CD4-positive, alpha-beta memory T cell (primary cell): Measurements from ENCODE around the gene RASGRP1. TPM values are rescaled to one million over a fixed set of nuclear protein-coding genes. Genes with fewer than 3 reads are reported as not detected.

Source experiments
- CTCF ChIA-PET: fragments of 350-600 bp; sonication (Branson Sonifier 250); formaldehyde crosslinking; loops from one replicate; lab custom pipeline; 2021; ENCODE audit warnings: inconsistent platforms; ENCODE audit not compliant: partially characterized antibody; lab: Charles Lee
- POLR2A ChIA-PET: fragments of 350-600 bp; sonication (Branson Sonifier 250); formaldehyde crosslinking; loops from one replicate; lab custom pipeline; 2021; ENCODE audit not compliant: partially characterized antibody; lab: Charles Lee
- DNase-seq, 5 donors: peaks; one replicate each; pipeline versions ENCODE4 v3.0.0 to v3.0.0-alpha.2; 2020 to 2022; ENCODE audit warnings: mixed read lengths in 1 of 5
- H3K27ac ChIP-seq: one replicate; pipeline ENCODE4 v1.7.0; 2013; ENCODE audit warnings: low read depth, low read length
- H3K27me3 ChIP-seq: 2 replicates; pipeline ENCODE4 v1.7.0; 2013; ENCODE audit warnings: mild to moderate bottlenecking, low read length, moderate library complexity; ENCODE audit not compliant: insufficient read depth
- H3K36me3 ChIP-seq: 2 replicates; pipeline ENCODE4 v1.7.0; 2013; ENCODE audit warnings: mild to moderate bottlenecking, low read length, moderate library complexity; ENCODE audit not compliant: insufficient read depth
- H3K4me1 ChIP-seq: 2 replicates; pipeline ENCODE4 v1.7.0; 2013; ENCODE audit warnings: mild to moderate bottlenecking, low read length, moderate library complexity; ENCODE audit not compliant: insufficient read depth
- H3K4me3 ChIP-seq, 2 donors: one replicate each; pipeline ENCODE4 v1.7.0; 2013; ENCODE audit warnings: low read length in 2 of 2, mild to moderate bottlenecking in 1 of 2
- H3K9me3 ChIP-seq, 2 donors: one replicate each; pipeline ENCODE4 v1.7.0; 2013; ENCODE audit warnings: low read length in 2 of 2, control low read depth in 1 of 2; ENCODE audit not compliant: control insufficient read depth in 1 of 2
- H3K27ac Mint-ChIP-seq, 7 donors: one replicate each; pipeline ENCODE4 v1.8.0; 2020 to 2021; ENCODE audit warnings: mixed read lengths in 7 of 7, mild to moderate bottlenecking in 6 of 7, inconsistent platforms in 3 of 7, moderate library complexity in 3 of 7
- H3K27me3 Mint-ChIP-seq, 2 donors: one replicate each; pipeline ENCODE4 v1.8.0; 2020 to 2021; ENCODE audit warnings: mixed read lengths in 2 of 2
- H3K36me3 Mint-ChIP-seq, 2 donors: one replicate each; pipeline ENCODE4 v1.8.0; 2020 to 2021; ENCODE audit warnings: mixed read lengths in 2 of 2, inconsistent platforms in 1 of 2, mild to moderate bottlenecking in 1 of 2
- H3K4me1 Mint-ChIP-seq, 4 donors: one replicate each; pipeline ENCODE4 v1.8.0; 2020 to 2021; ENCODE audit warnings: mixed read lengths in 4 of 4, mild to moderate bottlenecking in 1 of 4
- H3K4me3 Mint-ChIP-seq, 8 donors: one replicate each; pipeline ENCODE4 v1.8.0; 2020 to 2021; ENCODE audit warnings: mixed read lengths in 8 of 8, mild to moderate bottlenecking in 7 of 8, moderate library complexity in 6 of 8, inconsistent platforms in 3 of 8
- H3K9me3 Mint-ChIP-seq, 8 donors: one replicate each; pipeline ENCODE4 v1.8.0; 2020 to 2021; ENCODE audit warnings: mixed read lengths in 8 of 8, mild to moderate bottlenecking in 5 of 8, inconsistent platforms in 3 of 8, moderate library complexity in 1 of 8
- intact Hi-C: fragments of 100-400 bp; cut with micrococcal nuclease; formaldehyde crosslinking; loops from one replicate; pipeline ENCODE4 v1.15.1; 2023
- polyA plus RNA-seq, 2 donors: library from polyadenylated mRNA; unstranded; fragments of 300-500 nt; fragmentation: Illumina TruSeq; gene quantifications; one replicate each; pipeline ENCODE4 v1.2.3, GENCODE V29; 2021
- total RNA-seq, 2 experiments: library from RNA; stranded (reverse); gene quantifications; one replicate each; pipeline ENCODE4 v1.2.3, GENCODE V29; 2021

RASGRP1 gene
- total and polyA plus RNA-seq, 4 experiments from 2014 or later, result 47.8 to 125 (median 104) TPM

GRCh38 chr15:38608682-38609081 lies 44.1 kb upstream of the RASGRP1 start:
- Mint-ChIP-seq H3K27ac (peak overlapping the region in 2 of 7 donors; percentile 50 to 54), H3K27me3 (no peaks in the 10 kb centered on the region), H3K4me3 (peak overlapping the region in 1 of 8 donors; percentile 49), H3K36me3 (no peaks in the 10 kb centered on the region), H3K4me1 (peaks cover 34 to 56% (median 52%) of the 10 kb centered on the region in 4 donors), H3K9me3 (peaks cover 0 to 2% (median 0%) of the 10 kb centered on the region in 8 donors)
- H3K9me3 ChIP-seq, result no peaks in the 10 kb centered on the region
- no peak overlapping the region for H3K4me3 ChIP-seq
- peaks cover 48% of the 10 kb centered on the region for H3K4me1 ChIP-seq
- intact Hi-C loops, result no loop called here
- H3K27me3 ChIP-seq, result no peaks in the 10 kb centered on the region
- POLR2A ChIA-PET, result interaction anchor here (1.0 to 1.4 kb wide), 2 partner anchors 45 to 64 kb away, joined by 4 read pairs; no protein-coding TSS in a partner anchor
- CTCF ChIA-PET, result interaction anchor here (1.9 to 5.4 kb wide), 2 partner anchors 44 to 45 kb away, joined by 5 to 27 read pairs; partner anchors contain the start of gene RASGRP1
- no peaks in the 10 kb centered on the region for H3K36me3 ChIP-seq
- H3K27ac ChIP-seq, result no peak overlapping the region
- DNase-seq, result no peak

GRCh38 chr15:38605744-38606143 lies 41.1 kb upstream of the RASGRP1 start:
- Histone ChIP-seq H3K36me3 (no peaks in the 10 kb centered on the region), H3K4me3 (no peak overlapping the region), H3K9me3 (no peaks in the 10 kb centered on the region), H3K27ac (no peak overlapping the region), H3K4me1 (peaks cover 21% of the 10 kb centered on the region), H3K27me3 (no peaks in the 10 kb centered on the region)
- Mint-ChIP-seq H3K27ac (no peak overlapping the region), H3K36me3 (no peaks in the 10 kb centered on the region), H3K4me1 (peaks cover 14 to 28% (median 24%) of the 10 kb centered on the region in 4 donors), H3K9me3 (peaks cover 0 to 2% (median 0%) of the 10 kb centered on the region in 8 donors), H3K27me3 (no peaks in the 10 kb centered on the region), H3K4me3 (no peak overlapping the region)
- CTCF ChIA-PET, result no interaction called here
- POLR2A ChIA-PET, result no interaction called here
- DNase-seq, result no peak
- intact Hi-C loops, result no loop called here

- no peak for DNase-seq
- Mint-ChIP-seq H3K36me3 (no peaks in the 10 kb centered on the region), H3K4me3 (no peak overlapping the region), H3K9me3 (peaks cover 0 to under 1% (median 0%) of the 10 kb centered on the region in 8 donors), H3K4me1 (peaks cover 3 to 7% (median 4%) of the 10 kb centered on the region in 4 donors), H3K27me3 (no peaks in the 10 kb centered on the region), H3K27ac (peak overlapping the region in 1 of 7 donors; percentile 2)
- Histone ChIP-seq H3K4me3 (no peak overlapping the region), H3K36me3 (no peaks in the 10 kb centered on the region), H3K4me1 (peaks cover under 1% of the 10 kb centered on the region), H3K27ac (no peak overlapping the region), H3K27me3 (no peaks in the 10 kb centered on the region), H3K9me3 (no peaks in the 10 kb centered on the region)
- ChIA-PET POLR2A (no interaction called here), CTCF (interaction anchor here (1.4 kb wide), 1 partner anchor 80 kb away, joined by 5 read pairs; no protein-coding TSS in a partner anchor)
- intact Hi-C loops, result no loop called here
These were observed 39.1 kb upstream of the RASGRP1 start for GRCh38 chr15:38603672-38604071.

GRCh38 chr15:38602910-38603670 lies 38.5 kb upstream of the RASGRP1 start:
- Mint-ChIP-seq H3K27me3 (no peaks in the 10 kb centered on the region), H3K27ac (no peak overlapping the region), H3K9me3 (no peaks in the 10 kb centered on the region), H3K36me3 (no peaks in the 10 kb centered on the region), H3K4me3 (no peak overlapping the region), H3K4me1 (peaks cover 0 to 1% (median 0%) of the 10 kb centered on the region in 4 donors)
- H3K27ac ChIP-seq, result no peak overlapping the region
- H3K27me3 ChIP-seq, result no peaks in the 10 kb centered on the region
- POLR2A ChIA-PET, result no interaction called here
- no peak for DNase-seq
- H3K4me1 ChIP-seq, result no peaks in the 10 kb centered on the region
- H3K36me3 ChIP-seq, result no peaks in the 10 kb centered on the region
- H3K4me3 ChIP-seq, result no peak overlapping the region
- CTCF ChIA-PET, result interaction anchor here (1.4 kb wide), 1 partner anchor 81 kb away, joined by 5 read pairs; no protein-coding TSS in a partner anchor
- intact Hi-C loops, result no loop called here
- H3K9me3 ChIP-seq, result no peaks in the 10 kb centered on the region

- DNase-seq, result no peak
- no peak overlapping the region for H3K27ac ChIP-seq
- H3K9me3 Mint-ChIP-seq, result no peaks in the 10 kb centered on the region
- H3K27ac Mint-ChIP-seq, result no peak overlapping the region
- H3K9me3 ChIP-seq, result no peaks in the 10 kb centered on the region
- no peaks in the 10 kb centered on the region for H3K4me1 Mint-ChIP-seq
- H3K27me3 Mint-ChIP-seq, result no peaks in the 10 kb centered on the region
- H3K27me3 ChIP-seq, result no peaks in the 10 kb centered on the region
- H3K4me3 ChIP-seq, result no peak overlapping the region
- H3K36me3 Mint-ChIP-seq, result no peaks in the 10 kb centered on the region
- no peaks in the 10 kb centered on the region for H3K4me1 ChIP-seq
- intact Hi-C loops, result no loop called here
- no peak overlapping the region for H3K4me3 Mint-ChIP-seq
- POLR2A ChIA-PET, result interaction anchor here (1.7 kb wide), 1 partner anchor 36 kb away, joined by 3 read pairs; the partner anchor contains the start of gene RASGRP1
- CTCF ChIA-PET, result interaction anchor here (1.7 kb wide), 1 partner anchor 36 kb away, joined by 6 read pairs; the partner anchor contains the start of gene RASGRP1
- no peaks in the 10 kb centered on the region for H3K36me3 ChIP-seq
These were observed 35.6 kb upstream of the RASGRP1 start for GRCh38 chr15:38600236-38600635.

- ChIA-PET POLR2A (interaction anchor here (1.2 kb wide), 1 partner anchor 12 kb away, joined by 4 read pairs; no protein-coding TSS in a partner anchor), CTCF (interaction anchor here (1.3 to 1.7 kb wide), 3 partner anchors 35 to 100 kb away, joined by 3 to 6 read pairs (median 3); partner anchors contain the start of gene RASGRP1)
- Mint-ChIP-seq H3K4me1 (no peaks in the 10 kb centered on the region), H3K4me3 (no peak overlapping the region), H3K36me3 (no peaks in the 10 kb centered on the region), H3K27ac (no peak overlapping the region), H3K27me3 (no peaks in the 10 kb centered on the region), H3K9me3 (no peaks in the 10 kb centered on the region)
- no peaks in the 10 kb centered on the region for H3K9me3 ChIP-seq
- intact Hi-C loops, result no loop called here
- no peak for DNase-seq
- no peaks in the 10 kb centered on the region for H3K27me3 ChIP-seq
- H3K4me3 ChIP-seq, result no peak overlapping the region
- H3K27ac ChIP-seq, result no peak overlapping the region
- no peaks in the 10 kb centered on the region for H3K36me3 ChIP-seq
- no peaks in the 10 kb centered on the region for H3K4me1 ChIP-seq
These were observed 34.1 kb upstream of the RASGRP1 start for GRCh38 chr15:38598749-38599148.

GRCh38 chr15:38597219-38597800 lies 32.7 kb upstream of the RASGRP1 start:
- ChIA-PET CTCF (interaction anchor here (1.3 kb wide), 1 partner anchor 101 kb away, joined by 3 read pairs; no protein-coding TSS in a partner anchor), POLR2A (interaction anchor here (1.2 kb wide), 1 partner anchor 37 kb away, joined by 3 read pairs; no protein-coding TSS in a partner anchor)
- H3K36me3 ChIP-seq, result no peaks in the 10 kb centered on the region
- no peak overlapping the region for H3K27ac ChIP-seq
- H3K4me3 Mint-ChIP-seq, result no peak overlapping the region
- no peaks in the 10 kb centered on the region for H3K4me1 Mint-ChIP-seq
- no peaks in the 10 kb centered on the region for H3K9me3 Mint-ChIP-seq
- H3K27me3 Mint-ChIP-seq, result no peaks in the 10 kb centered on the region
- intact Hi-C loops, result no loop called here
- no peaks in the 10 kb centered on the region for H3K36me3 Mint-ChIP-seq
- no peaks in the 10 kb centered on the region for H3K4me1 ChIP-seq
- no peak overlapping the region for H3K4me3 ChIP-seq
- DNase-seq, result no peak
- H3K27me3 ChIP-seq, result no peaks in the 10 kb centered on the region
- H3K27ac Mint-ChIP-seq, result no peak overlapping the region
- H3K9me3 ChIP-seq, result no peaks in the 10 kb centered on the region
